GM19238 (cell line): ENCODE results near the gene SLC7A7.
"Not testable (repeated sequence)": the region's sequence is repeated elsewhere in the genome, so short reads cannot be mapped to it uniquely, and the experiment has no call there.

Experiments
- DNase-seq: peaks from one replicate; pipeline ENCODE4 v3.0.0; 2011; ENCODE audit warnings: low spot score; ENCODE audit not compliant: insufficient read length

SLC7A7 gene

GRCh38 chr14:22814941-22815713 is at the start of gene SLC7A7:
SLC7A7 (minus strand) TSS chr14:22815435; CDS start chr14:22813398, 2,037 bp downstream.
- no peak for DNase-seq

GRCh38 chr14:22864979-22865378 is 49.7 kb upstream of the SLC7A7 start:
- no peak for DNase-seq

GRCh38 chr14:22861651-22862050 is 46.4 kb upstream of the SLC7A7 start:
- no peak for DNase-seq

- DNase-seq = not testable (repeated sequence)
Measured at GRCh38 chr14:22860377-22860776, 45.1 kb upstream of the SLC7A7 start.

- DNase-seq = no peak
Measured at GRCh38 chr14:22856428-22856827, 41.2 kb upstream of the SLC7A7 start.

- no peak for DNase-seq
Measured at GRCh38 chr14:22854963-22855724, 39.9 kb upstream of the SLC7A7 start.

GRCh38 chr14:22854296-22854695 is 39.1 kb upstream of the SLC7A7 start:
- DNase-seq = not testable (repeated sequence)

GRCh38 chr14:22852940-22853767 is 37.9 kb upstream of the SLC7A7 start:
- DNase-seq = peak; percentile 77

- DNase-seq = no peak
Measured at GRCh38 chr14:22852599-22852939, 37.3 kb upstream of the SLC7A7 start.

GRCh38 chr14:22852178-22852577 is 36.9 kb upstream of the SLC7A7 start:
- DNase-seq = not testable (repeated sequence)

GRCh38 chr14:22850944-22851764 is 35.9 kb upstream of the SLC7A7 start:
- DNase-seq = no peak

- DNase-seq = no peak
Measured at GRCh38 chr14:22849212-22849819, 34.1 kb upstream of the SLC7A7 start.

GRCh38 chr14:22848351-22849164 is 33.3 kb upstream of the SLC7A7 start:
- DNase-seq = no peak

- no peak for DNase-seq
Measured at GRCh38 chr14:22847661-22848341, 32.6 kb upstream of the SLC7A7 start.

GRCh38 chr14:22846811-22847307 is 31.6 kb upstream of the SLC7A7 start:
- DNase-seq = no peak

GRCh38 chr14:22845821-22846625 is 30.8 kb upstream of the SLC7A7 start:
- no peak for DNase-seq

GRCh38 chr14:22845103-22845394 is 29.8 kb upstream of the SLC7A7 start:
- no peak for DNase-seq
